ENCODE results near the gene PSD2.

DNA sequence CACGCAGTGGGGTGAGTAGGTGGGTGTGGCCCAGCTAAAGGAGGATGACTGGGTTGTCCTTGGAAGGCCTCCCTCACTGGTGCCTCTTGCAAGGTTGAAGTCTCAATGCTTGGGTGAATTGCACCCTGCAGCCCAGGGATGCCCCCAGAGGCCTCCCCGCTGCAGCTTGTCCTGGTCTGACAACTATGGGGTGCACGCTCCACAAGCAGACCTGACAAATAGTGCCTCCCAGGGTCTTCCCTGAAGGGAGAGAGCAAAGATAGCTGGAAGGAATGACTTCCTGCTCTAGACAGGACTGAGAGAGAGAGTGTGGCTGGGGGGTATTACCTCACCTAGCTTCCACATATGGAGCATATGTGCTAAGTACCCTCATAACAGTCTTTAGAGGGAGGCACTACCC lies 1.7 kb downstream of the PSD2 start:
- no peak for TF ChIP-seq POLR2AphosphoS5 (IDR thresholded peaks at IDR 0.05)
- no peak for TF ChIP-seq CTCF (IDR thresholded peaks at IDR 0.05)
- TF ChIP-seq POLR2A (IDR thresholded peaks at IDR 0.05) = no peak

Measured in sigmoid colon (tissue), 4 donors.